ENCODE results near the gene BRMS1.

The BRMS1 gene

DNA sequence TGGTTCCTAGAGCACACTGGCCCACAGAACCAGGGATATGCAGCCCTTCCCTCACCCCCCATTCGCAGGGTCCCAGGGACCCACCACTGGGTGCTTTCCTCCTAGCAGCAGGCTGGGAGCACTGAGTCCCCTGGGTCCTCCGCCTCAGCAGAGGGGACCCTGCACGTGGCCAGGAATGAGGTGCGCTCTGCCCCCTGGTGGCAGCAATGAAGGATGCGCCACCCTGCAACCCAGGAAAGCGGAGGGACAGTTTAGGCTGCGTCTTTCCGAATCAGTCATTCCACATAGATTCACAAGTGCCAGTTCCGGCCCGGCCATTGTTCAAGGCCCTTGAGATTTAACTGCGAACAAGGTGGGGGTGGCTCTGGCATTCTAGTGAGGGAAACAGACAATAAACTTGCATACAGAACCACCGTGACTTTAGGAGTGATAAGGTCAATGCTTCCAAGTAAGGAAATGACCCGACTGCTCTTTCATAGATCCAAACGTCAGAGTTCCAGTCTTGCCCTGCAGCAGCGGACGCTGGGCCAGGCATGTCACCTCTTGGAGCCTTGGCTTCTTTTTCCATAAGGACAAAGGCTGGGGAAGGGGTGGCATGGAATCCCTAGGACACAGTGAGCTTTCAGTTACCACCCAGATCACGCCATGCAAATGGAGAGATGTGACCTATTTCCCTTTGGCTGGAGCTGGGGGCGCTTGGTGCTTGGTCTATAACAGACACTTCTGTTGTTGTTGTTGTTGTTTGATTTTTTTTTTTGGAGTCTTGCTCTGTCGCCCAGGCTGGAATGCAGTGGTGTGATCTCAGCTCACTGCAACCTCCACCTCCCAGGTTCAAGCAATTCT, 16.4 kb downstream of the BRMS1 start:
- Histone ChIP-seq H3K4me3 (peak overlapping the region; percentile 48), H3K27ac (peak overlapping the region in 1 of 2 donors; percentile 89)
- DNase-seq (ENCODE audit: low spot score) = no peak
- TF ChIP-seq, protein P1, sequence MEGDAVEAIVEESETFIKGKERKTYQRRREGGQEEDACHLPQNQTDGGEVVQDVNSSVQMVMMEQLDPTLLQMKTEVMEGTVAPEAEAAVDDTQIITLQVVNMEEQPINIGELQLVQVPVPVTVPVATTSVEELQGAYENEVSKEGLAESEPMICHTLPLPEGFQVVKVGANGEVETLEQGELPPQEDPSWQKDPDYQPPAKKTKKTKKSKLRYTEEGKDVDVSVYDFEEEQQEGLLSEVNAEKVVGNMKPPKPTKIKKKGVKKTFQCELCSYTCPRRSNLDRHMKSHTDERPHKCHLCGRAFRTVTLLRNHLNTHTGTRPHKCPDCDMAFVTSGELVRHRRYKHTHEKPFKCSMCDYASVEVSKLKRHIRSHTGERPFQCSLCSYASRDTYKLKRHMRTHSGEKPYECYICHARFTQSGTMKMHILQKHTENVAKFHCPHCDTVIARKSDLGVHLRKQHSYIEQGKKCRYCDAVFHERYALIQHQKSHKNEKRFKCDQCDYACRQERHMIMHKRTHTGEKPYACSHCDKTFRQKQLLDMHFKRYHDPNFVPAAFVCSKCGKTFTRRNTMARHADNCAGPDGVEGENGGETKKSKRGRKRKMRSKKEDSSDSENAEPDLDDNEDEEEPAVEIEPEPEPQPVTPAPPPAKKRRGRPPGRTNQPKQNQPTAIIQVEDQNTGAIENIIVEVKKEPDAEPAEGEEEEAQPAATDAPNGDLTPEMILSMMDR (IDR thresholded peaks at IDR 0.05) = peak; percentile 90

DNA sequence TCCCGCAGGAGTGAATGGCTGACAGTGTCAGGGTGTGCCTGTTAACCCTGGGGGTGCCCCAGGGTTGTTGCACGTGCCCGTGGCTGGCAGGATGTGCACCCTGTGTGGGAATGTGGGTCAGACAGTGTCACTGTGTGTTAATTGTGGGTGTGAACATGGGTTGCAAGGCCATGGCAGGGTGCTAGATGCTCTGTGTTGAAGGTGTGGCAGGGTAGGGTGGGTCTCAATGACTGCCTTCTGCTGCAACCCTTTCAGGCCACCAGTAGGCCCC, 16.9 kb downstream of the BRMS1 start:
- no peak overlapping the region for H3K4me3 ChIP-seq
- H3K27ac ChIP-seq = peak overlapping the region in 1 of 2 donors; percentile 89
- TF ChIP-seq, protein P1 (IDR thresholded peaks at IDR 0.05) = no peak
- no peak for DNase-seq (ENCODE audit: low spot score)

DNA sequence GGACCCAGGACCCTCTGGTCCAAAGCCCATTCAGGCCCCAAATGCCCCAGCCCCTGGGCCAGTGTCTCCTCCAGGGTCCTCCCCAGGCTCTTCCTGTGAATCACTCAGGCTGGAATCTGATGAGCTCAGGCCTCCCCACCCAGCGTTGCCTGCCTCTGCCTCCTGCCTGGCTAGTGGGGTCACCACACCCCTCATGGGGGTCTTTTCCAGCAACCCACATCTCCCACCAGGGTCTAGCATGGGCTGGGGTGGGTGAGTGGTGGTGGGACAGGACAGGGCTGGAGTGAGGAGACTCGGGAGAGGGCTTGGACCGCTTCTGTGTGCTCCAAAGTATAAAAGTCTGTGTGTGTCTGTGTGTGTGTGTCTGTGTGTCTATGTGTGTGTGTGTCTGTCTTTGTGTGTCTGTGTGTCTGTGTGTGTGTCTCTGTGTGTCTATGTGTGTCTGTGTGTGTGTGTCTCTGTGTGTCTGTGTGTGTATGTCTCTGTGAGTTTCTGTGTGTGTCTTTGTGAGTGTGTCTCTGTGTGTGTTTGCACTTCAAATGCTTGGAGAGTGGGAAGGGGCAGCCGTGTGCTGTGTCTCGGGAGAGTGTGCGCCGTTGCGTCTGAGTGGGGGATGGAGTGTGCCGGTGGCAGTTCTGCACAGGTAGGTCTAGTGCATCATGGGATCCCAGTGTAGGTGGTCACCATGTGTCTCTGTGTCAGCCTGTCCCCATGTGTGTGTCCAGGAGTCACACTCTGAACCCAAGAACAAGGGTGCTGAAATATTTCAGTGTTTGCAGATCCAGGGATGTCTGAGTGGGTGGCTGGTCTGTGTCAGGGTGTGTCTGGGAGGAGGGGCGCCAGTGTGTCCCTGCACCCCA, 17.5 kb downstream of the BRMS1 start:
- peak overlapping the region; percentile 21 for H3K4me3 ChIP-seq
- DNase-seq (ENCODE audit: low spot score) = no peak
- TF ChIP-seq, protein P1 (IDR thresholded peaks at IDR 0.05) = no peak
- H3K27ac ChIP-seq = peak overlapping the region; percentile 37 to 89

DNA sequence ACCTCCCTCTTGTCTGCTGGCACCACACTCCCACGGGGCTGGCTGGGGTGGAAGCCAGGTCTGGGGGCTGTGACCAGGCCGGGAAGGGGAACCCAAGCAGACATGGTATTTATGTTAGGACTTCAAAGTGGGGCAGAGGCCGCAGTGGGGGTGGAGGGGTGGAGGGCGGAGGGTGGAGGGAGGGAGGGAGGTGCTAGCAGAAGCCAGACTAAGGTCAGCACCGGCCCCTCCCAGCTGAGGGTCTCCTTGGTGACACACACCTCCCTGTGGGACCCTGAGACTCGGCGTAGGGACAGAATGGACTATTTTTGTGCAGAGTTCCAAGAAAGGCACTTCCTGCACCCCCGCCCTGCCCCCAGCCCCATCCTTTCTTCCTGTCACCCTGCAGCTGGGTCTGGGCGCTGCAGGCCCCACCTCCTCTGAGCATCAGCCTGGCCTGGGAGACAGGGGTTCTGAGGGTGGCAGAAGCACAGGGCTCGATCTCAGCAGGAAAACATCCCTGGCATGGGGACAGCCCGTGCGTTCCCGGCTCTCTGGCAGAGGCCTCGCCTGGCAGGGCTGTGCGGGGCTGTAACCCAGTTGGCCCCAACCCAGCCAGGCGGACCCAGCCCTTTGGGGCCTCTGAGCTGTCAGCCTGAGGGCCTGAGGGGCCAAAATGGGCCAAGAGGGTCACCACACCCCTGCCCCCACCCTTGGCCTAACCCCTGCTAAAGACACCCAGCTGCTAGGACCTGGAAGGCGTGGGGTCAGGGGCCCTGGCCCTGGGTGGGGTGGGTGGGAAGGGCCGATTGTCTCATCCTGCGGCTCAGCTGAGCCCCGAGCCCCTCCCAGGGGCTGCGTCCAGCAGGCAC, 18.4 kb downstream of the BRMS1 start:
- H3K4me3 ChIP-seq = peak overlapping the region; percentile 21
- DNase-seq (ENCODE audit: low spot score) = no peak

DNA sequence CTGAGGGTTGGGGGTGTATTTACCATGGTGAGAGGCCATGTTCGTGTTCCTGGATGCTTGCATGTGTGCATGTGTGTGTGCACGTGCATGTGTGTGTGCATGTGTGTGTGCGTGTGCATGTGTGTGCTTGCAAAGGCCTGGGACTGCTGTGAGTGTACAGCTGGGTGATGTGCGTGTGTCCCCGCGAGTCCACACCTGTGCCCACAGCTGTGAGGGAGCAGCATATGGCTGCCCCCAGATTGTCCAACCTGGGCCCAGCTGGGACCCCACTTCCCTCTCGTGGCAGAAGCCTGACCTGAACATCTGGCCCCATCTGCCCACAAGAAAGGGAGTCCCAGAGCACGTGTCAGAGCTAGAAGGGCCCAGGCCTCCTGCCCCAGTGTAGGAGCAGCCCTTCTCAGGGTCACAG, 19.6 kb downstream of the BRMS1 start:
- DNase-seq (ENCODE audit: low spot score) = no peak
- H3K27ac ChIP-seq = peak overlapping the region in 1 of 2 donors; percentile 89
- no peak overlapping the region for H3K4me3 ChIP-seq
- TF ChIP-seq, protein P1 (IDR thresholded peaks at IDR 0.05) = no peak

More for the DNA sequence above, 18.4 kb downstream of the BRMS1 start:
- peak overlapping the region; percentile 37 to 89 for H3K27ac ChIP-seq
- TF ChIP-seq, protein P1 (IDR thresholded peaks at IDR 0.05) = no peak

DNA sequence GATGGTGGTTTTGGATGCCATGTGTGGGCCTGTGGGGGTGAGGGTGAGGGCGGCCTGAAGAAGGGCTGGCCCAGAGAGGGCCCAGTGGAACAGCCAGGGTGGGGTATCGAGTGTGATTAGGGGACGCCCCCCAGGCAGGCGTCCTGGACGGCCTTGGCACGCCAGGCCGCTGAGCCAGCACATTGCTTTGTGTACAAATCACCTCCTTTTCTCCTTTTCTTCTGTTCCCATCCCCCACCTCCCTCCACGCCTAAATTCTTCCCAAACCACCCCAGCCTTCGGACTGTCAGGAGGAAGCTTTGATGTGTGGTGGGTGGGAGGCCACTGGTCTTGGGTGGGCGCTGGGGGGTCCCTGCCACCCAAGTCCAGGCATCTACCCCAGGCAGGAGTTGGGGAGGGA, 20.2 kb downstream of the BRMS1 start:
- Histone ChIP-seq H3K27ac (peak overlapping the region in 1 of 2 donors; percentile 89), H3K4me3 (no peak overlapping the region)
- no peak for DNase-seq (ENCODE audit: low spot score)
- TF ChIP-seq, protein P1 (IDR thresholded peaks at IDR 0.05) = no peak
